22Rv1 (cell line): ENCODE measurements around the gene OR2A25.

Experiments used
- CTCF ChIP-seq: fragments of 450-650 bp; IDR thresholded peaks from 2 replicates; pipeline ENCODE4 v1.5.1; 2017; ENCODE audit warnings: mild to moderate bottlenecking
- ZFX ChIP-seq: fragments of 450-650 bp; IDR thresholded peaks from 2 replicates; pipeline ENCODE4 v1.6.1; 2017; ENCODE audit warnings: antibody characterized with exemption, borderline replicate concordance

DNA sequence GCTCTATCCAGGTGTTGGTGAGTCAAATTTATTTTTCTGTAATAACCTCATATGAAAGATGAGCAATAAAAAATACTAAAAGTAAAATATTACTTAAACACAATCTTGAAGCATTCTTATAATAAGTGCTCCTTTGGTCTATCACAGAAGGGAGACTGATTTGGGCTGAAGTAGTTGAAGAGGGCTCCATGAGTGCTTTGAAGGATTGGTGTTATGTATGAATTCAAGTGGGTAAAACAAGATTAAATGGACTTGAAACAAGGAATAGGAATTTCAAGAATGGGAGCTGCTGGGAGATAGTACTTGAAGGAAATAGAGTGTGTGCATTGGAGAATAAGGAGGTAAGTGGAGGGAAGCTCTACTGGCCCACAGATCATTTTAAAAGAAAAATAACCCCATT is 32.4 kb downstream of the OR2A25 start:
- TF ChIP-seq CTCF (no peak), ZFX (no peak)
